GM21723 (cell line): ENCODE measurements around the gene OPA3.

Experiments
- ATAC-seq: cut with Tn5 transposase; IDR thresholded peaks from one replicate; pipeline ENCODE4 v1.9.1; 2021; ENCODE audit warnings: mild to moderate bottlenecking, moderate library complexity; ENCODE audit not compliant: unreplicated experiment

OPA3 gene

DNA sequence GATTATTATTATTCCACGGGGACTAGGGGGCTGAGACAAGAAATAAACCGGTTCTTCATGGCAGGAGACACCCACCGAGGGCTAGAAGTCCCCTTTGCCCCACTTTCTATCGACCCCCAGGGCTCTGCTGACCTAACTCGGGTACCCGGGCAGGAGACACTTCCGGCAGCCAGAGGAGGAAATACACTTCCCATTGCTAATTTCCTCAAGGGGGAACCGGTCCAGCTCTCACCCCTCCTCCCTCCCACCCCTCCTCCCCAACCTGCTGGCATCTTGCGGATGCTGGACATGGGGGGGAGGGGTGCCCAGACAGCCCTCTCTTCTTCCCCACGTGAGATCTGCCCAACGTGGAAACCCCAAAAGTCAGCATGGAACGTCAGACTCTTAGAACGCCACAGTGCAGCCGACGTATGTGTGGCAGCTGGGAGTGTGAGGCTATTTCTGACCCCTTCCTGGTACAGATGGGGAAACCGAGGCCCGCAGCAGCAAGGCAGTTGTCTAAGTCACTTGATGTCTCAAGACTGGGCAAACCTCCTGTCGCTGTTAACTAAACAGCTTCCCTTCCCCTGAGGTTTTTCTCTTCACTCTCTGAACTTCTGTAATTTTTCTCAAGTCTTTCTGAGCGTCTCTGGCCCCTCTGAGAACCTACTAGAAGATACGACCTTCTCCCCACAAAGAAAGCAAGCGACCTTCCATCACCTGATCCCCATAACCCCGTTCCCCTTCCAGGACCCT is 13.8 kb upstream of the OPA3 start:
- ATAC-seq, result no peak

DNA sequence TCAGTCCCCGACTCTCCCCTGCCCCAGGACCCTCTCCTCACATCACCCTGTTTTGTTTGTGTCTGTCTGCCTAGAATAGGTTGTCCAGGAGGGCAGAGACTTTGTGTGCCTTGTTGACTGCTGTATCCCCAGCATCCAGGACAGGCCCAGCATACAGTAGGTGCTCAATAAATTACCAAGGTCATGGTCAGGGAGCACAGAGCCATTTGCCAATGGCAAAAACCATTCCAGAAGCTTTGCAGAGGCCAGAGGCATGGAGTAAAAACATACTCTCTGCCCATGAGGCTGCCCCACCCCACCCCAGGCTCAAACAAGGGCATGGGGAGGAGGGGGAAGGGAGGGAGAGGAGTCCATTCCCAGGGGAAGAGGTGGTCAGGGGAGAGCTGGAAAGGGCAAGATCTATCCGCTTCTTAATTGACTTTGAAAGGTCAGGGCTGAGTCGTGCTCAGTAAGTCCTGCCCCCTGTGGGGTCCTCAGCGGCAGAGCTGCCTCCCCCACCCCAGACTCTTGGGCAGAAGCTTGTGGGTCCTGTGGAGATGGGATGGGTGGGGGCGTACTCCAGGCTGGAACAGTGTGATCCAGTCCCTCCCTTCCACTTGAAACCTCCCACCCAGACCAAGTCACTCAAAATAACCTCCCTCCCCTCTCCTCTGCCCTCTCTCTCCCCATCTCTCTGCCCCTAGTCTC is 13.0 kb upstream of the OPA3 start:
- no peak for ATAC-seq

DNA sequence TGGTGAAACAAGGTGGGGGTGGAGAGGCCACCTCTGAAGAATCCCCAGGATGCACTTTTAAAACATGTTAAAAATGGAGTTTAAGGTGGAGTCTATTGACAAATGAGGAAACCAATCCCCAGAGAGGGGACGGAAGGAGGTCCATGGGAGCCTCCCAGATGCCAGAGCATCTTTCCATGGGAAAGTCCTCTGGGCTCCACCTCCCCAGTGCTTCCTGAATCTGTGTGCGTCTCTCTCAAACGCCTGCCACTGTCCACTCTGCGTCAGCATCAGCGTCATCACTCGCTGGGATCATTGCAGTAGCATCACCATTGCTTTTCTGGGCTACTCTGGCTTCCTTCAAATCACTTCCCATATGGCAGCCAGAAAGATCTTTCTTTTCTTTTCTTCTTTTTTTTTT is 11.2 kb upstream of the OPA3 start:
- ATAC-seq, result no peak

DNA sequence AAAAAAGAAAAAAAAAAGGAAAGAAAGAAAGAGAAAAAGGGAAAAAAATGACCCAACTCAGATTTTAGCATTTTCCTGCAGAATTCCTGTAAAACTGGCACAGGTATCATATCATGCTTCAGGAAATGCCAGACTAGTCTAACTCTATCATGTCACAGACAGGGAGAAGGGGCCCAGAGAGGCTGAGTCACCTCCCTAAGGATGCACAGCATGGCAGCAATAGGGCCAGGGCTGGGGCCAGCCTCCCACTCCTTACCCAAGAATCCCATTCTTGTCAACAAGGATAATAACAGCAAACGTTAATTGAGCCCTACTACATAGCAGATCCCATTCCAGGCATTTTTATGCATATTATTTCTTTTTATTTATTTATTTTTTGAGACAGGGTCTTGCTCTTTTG is 8.9 kb upstream of the OPA3 start:
- no peak for ATAC-seq

DNA sequence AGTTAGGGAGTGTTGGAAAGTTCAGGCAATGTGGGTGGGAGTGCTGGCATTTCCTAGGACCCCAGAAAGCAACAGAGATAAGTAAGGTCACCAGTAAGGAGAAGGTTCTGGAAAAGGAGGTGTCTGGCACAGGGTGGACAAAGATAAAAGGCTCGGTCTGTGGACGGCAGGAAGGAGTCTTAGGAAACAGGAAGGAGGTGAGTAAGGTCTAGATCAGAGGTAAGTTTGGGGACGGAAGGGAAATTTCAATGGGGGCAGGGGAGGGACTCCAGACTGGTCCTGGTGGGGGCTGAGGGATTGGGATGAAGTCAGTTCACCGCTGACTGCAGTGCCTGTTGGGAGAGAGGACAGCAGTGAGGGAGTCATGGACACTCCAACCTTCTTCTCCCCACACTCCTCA is 7.8 kb upstream of the OPA3 start:
- no peak for ATAC-seq

DNA sequence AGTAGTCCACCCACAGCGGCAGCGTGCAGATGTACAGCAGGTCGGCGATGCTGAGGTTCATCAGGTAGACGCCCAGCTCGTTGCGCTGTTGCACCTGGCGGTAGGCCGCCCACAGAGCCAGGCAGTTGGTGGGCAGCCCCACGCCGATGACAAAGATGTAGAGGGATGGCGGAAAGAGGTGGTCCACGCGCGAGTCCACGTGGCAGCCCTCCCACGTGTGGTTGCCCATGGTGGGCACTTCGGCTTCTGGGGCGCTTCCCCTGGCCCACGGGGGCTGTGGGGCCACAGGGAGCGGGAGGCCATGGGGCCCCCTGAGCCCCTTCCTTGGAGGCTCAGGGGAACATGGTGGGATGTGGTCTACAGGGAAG is 7.0 kb upstream of the OPA3 start:
- no peak for ATAC-seq

DNA sequence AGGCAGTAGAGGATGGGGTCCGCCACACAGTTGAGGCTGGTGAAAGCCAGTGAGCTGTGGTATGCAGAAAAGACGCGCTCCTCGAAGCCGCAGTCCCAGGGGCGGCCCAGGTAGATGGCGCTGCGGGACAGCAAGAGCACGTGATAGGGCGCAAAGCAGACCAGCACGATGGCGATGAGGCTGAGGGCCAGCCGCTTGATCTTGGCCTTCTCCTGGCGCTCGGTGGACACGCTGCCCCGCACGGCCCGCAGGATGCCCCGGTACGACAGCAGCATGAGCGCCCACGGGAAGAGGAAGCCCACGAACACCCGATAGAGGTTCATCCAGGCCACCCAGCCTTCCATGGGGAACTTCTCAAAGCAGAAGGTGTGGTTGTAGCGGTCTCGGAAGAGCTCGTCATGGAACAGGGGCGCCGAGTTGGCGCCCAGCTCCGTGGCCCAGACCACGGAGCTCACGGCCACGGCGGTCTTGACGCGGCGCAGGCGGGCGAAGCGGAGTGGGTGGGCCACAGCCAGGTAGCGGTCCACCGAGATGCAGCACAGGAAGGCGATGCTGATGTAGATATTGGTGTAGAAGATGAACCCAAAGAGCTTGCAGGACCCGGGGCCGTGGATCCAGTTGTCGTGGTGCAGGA is 6.5 kb upstream of the OPA3 start:
- ATAC-seq, result no peak

DNA sequence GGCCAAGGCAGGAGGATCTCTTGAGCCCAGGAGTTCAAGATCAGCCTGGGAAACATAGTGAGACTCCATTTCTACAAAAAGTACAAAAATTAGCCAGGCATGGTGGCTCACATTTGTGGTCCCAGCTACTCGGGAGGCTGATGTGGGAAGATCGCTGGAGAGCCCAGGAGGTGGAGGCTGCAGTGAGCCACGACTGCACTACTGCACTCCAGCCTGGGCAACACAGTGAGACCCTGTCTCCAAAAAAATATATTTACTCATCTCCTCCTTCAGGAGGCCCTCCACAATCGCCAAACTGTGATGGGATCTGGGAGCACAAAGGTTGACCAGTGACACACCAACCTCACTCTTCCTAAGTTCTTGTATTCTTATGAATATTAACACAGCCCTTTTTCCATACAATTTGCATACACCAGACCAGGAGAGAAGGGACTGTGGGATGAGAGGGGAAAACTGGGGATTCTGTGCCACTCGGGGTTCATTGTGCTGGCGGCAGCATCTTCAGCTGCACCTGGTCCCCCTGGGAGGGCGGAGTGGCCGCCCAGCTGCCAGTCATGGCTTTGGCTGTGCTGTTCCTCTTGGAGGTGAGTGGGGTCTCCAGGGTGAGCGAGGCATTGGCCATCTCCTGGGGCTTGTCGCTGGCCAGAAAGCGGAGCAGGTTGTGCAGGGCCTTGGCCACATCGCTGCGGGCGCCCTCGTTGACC is 5.8 kb upstream of the OPA3 start:
- no peak for ATAC-seq

DNA sequence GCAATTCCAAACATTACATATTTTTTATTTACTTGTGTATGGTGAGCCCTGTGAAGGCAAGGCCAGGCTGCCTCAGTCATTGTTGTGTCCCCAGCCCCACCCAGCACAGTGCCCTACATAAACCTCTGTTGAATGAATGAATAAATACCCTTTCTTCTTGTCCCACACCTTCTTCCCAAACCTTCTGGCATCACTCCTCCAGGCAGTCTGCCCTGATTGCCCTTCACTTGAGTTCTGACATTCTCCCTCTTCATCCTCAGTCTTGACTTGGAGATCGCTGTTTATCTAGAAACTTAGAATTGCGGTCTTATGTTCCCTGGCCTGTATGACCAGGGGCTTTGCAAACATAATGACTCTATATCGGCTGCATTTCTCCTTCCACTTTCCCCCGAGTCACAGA is 5.2 kb upstream of the OPA3 start:
- ATAC-seq, result no peak

DNA sequence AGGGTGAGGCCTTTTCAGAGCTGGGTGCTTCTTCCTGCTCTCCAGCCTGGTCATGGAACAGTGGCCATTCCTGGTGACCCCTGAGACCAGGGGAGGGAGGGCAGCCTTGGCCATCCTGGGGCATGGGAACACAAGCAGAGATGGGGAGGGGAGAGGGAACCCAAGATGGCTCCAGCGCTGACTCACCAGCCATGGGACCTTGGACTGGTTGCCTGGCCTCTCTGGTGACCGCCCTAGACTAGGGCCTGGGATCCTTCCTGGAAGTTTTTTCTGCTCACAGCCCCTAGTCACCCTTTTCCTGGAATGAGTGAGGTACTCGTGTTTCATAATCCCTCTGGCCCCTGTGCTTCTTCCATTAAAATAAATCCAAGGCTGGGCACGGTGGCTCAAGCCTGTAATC is 3.3 kb upstream of the OPA3 start:
- no peak for ATAC-seq

DNA sequence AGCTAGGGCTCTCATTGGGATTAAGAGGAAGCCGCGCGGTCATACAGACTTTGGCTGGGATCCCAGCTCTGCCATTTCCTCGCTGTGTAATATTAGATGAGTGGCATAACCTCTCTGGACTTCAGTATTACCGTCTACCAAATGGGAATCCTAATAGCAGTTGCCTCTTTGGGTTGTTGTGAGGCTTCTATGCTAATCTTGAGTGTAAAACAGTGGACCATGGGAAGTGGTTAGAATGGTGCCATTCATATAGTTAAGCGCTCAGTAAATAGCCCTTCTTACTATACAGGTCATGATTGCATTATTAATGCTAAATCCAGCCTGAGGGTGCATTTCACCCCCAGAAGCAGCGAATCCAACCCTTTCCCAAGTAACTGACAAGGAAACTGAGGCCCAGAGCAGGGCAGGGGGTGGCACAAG is 566 bp upstream of the OPA3 start:
- no peak for ATAC-seq

DNA sequence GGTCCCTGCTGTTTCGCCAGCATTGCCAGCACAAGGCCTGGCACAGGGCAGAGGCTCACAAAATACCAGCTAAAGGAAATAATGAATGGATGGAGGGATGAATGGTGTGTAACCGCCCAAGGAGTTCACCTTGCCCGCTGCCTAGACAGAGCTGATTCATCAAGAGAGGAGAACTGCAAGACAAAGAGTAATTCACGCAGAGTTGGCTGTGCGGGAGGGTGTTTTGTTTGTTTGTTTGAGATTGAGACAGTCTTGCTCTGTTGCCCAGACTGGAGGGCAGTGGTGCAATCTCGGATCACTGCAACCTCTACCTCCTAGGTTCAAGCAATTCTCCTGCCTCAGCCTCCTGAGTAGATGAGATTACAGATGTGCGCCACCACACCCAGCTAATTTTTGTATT is 3.0 kb downstream of the OPA3 start:
- no peak for ATAC-seq

DNA sequence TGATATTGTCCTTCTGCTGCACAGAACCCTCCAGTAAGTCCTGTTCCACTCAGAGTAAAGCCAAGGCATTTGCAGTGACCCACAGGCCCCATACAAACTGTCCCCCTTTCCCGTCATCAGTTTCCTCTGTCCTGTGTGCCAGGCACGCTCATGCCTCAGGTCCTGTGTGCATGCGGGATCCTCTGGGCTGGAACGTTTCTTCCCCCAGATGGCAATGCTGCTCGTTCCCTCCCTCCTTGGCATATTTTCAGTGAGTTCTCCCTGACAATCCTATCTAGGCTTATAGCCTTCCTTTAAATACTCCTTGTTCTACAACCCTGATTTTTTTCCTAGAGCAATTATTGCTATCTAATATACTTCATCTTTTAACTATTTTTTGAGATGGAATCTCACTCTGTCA is 5.7 kb downstream of the OPA3 start:
- ATAC-seq, result no peak

DNA sequence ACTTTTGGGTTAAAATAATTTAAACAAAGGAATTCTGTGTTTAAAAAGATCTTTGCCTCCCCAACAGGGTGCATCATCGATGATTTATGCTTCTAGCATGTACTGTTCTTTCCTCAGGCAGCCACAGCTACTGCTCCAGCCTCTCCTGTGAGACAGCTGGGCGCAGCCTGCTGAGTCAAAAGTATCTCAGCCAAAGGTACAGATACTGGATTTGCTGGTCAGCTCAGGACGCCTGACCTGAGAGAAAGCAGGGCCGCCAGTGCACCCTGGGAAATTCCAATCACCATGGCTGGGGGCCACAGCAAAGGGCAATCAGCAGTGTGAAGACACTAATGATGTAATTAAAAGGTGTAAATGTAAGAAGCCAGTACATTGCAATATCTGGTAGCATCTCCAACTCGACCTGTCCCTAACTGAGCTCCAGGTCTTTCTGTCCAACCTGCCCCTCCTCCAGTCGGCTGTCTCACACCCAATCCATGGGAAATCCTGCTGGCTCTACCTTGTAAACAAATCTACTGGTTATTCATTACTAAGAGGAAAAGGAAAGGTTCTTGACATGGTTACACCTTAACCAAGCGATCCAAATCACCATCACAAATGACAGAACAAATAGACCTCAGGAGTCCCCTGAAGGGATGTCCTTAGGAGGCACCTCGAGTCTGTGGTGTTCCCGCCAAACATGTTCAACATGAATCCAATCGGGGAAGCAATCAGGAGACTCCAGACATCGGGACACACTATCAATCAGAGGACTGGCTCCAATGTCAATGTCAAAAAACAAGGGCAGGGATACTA is 7.3 kb downstream of the OPA3 start:
- no peak for ATAC-seq

DNA sequence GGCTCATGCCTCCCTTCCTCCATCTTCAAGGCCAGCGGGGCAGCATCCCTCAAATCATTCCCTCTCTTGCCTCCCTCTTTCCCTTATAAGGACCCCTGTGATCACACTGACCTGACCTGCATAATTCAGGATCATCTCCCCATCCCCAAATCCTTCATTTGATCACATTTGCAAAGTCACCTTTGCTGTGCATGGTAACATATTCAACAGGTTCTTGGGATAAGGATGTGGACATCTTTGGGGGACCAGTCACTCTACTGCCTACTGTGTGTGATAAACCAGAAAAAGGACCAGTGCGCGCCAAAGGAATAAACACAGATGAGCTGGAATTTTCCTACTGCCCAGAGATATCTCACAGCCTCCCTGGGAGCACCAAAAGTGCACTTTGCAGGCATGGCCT is 7.9 kb downstream of the OPA3 start:
- ATAC-seq, result no peak

DNA sequence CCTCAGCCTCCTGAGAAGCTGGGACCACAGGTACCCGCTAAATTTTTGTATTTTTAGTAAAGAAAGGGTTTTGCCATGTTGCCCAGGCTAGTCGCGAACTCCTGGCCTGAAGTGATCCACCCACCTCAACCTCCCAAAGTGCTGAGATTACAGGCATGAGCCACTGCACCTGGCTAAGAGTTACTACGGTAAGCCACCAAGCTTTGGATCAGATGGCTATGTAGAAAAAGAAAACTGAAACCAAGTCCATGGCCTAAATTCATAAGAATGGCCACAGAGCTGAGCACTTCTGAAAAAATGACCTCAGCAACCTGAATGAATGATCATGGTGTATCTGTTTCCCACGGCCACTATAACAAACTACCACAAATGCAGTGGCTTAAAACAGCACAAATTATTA is 9.4 kb downstream of the OPA3 start:
- no peak for ATAC-seq

DNA sequence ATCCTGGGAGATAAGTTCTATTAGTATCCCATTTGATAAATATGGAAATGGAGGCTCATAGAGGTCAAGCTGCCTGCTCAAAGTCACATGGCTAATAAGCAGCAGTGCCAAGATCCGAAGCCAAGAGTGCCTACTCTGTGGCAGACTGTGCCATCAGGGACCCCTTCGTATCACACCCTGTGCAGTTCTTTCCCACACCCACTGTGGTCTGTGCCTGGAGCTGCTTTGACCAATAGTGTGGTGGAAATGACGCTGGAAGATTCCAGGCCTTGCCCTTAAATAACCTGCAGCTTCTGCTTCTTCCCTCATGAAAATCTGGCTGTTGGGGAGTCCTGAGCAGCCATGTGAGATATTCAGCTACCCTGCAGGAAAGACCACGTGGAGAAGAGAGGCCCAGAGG is 10.1 kb downstream of the OPA3 start:
- ATAC-seq, result no peak

DNA sequence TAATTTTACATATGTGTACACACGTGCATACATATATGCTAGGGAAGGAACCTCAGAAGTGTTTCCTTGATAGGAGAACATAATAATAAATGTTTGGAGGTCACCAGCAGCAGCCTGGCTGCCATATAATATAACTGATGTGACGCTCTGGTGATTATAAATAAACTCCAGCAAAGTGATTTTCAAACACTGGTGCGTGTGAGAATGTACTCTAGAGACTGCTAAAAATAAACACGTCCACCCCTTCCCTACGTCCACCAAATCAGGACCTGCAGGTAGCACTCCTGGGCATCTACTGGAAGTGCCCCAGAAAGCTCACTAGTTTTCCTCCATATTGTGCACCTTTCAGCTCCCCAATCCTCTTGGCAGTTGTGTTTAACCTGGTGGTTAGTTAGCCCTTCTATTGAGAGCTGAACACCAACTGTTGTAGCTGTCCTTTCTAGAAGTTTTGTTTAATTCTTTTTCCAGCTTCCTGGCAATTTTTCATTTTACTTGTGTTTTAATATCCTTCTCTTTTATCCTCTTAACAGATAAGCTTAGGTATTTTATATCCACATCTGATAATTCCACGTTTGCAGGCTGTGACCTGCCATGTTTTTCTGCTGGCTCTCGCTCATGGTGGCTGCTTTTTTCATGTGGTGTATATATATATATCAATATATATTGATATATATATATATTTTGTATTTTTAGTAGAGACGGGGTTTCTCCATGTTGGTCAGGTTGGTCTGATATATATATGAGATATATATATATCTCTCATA is 13.0 kb downstream of the OPA3 start:
- ATAC-seq, result no peak

DNA sequence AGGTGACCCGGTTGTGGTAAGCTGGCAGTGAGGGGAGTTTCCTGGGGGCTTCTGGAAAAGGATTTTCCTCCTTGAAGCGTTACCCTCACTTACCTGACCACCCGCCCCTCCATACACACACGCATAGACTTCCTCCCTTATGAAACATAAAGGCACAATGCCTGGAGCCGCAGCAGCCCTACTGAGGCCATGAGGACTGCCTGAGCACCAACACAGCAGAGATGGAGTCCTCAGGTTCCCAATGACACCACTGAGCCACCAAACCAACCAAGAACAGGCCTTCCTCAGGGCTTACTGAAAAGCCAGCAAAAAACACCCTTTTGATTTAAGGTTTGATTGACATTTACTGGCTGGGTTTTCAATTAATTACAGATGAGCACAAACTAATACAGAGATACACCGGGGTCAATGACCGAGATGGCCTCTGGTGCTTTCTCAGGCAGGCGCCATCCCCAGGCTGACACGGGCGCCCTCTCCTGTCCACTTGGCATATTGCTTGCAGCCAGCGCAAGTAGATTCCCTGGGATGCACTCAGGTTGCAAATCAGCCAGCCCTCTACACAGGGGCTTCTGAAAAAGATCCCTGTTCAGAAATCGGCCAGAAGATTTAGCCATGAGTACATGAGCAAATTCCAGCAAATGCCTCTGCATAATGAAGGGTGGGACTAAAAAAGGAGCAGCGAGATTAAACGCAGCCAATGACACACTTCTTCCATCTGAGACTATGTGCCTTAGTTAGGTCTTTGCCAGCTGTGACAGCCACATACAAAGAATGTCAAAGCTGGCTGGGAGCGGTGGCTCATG is 14.8 kb downstream of the OPA3 start:
- no peak for ATAC-seq
